Measurements from ENCODE around the gene RTN4RL2.

DNA sequence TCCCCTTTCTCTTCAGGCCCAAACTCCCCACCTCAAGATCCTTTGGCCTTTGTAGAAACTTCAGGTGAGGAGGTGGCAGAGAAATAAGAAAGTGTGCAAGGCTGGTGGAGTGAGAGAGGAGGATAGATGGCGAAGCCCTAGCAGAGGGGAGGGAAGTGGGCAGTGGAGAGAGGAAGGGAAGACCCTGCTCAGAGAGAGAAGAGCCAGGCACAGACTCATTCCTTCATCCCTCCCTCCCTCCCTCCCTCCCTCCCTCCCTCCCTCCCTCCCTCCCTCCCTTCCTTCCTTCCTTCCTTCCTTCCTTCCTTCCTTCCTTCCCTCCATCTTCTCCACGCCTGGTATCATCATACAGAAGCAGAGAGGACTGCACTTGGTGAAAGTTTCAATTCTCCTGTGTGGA is 21.0 kb downstream of the RTN4RL2 start:
- no peak for TF ChIP-seq CTCF (IDR thresholded peaks at IDR 0.05)
- no peak for TF ChIP-seq POLR2A (IDR thresholded peaks at IDR 0.05)
- TF ChIP-seq EP300 (IDR thresholded peaks at IDR 0.05): no peak

Measured in stomach (tissue), 4 donors.